IMR-90 (cell line): Measurements from ENCODE around the gene SLC38A4.

ENCODE experiments used
- CEBPB ChIP-seq: IDR thresholded peaks from 2 replicates; pipeline ENCODE4 v1.6.1; 2012; ENCODE audit warnings: low read depth, low read length, improper control_type of control experiment
- CHD1 ChIP-seq: IDR thresholded peaks from 2 replicates; pipeline ENCODE4 v1.6.1; 2012; ENCODE audit warnings: low read depth, low read length, improper control_type of control experiment
- MAFK ChIP-seq: IDR thresholded peaks from 2 replicates; pipeline ENCODE4 v1.6.1; 2012; ENCODE audit warnings: low read depth, low read length, improper control_type of control experiment
- NFE2L2 ChIP-seq: fragments of 150-350 bp; IDR thresholded peaks from 2 replicates; pipeline ENCODE4 v1.6.1; 2016; ENCODE audit warnings: low read depth, mild to moderate bottlenecking, low read length
- SMC3 ChIP-seq: fragments of 150-350 bp; IDR thresholded peaks from 2 replicates; pipeline ENCODE4 v1.6.1; 2016; ENCODE audit warnings: low read depth, mild to moderate bottlenecking, antibody characterized with exemption, low read length, moderate library complexity
- TF ChIP-seq, protein P1 (sequence below): conservative IDR thresholded peaks from 2 replicates; pipeline ENCODE4 v1.5.1; 2012; ENCODE audit warnings: mild to moderate bottlenecking, low read depth, low read length, improper control_type of control experiment

DNA sequence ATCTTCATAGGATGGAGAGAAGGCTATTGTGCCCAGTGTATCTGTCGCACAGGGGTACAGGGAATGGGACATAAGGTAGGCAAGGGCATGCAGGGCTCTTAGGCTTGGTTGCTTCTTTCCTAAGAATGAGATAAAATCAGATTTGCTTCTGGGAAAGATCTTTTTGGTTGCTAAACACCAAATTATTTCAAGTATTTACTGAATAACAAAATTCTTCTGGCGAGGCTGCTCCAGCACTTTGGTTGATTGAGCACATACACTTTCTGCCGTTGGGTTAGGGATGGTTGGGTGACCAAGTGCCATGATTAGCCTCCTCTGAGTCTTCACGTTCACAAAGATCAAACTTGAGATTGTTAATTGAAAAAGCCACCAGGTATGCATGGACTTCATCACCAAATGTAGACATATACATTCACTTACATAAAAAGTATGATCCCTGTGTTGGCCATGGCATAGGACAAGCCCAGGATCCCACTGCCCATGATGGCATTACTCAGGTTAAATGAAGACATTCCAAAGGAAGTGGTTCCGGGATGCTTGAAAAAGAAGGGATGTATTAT is 38.2 kb downstream of the SLC38A4 start:
- TF ChIP-seq, protein P1, sequence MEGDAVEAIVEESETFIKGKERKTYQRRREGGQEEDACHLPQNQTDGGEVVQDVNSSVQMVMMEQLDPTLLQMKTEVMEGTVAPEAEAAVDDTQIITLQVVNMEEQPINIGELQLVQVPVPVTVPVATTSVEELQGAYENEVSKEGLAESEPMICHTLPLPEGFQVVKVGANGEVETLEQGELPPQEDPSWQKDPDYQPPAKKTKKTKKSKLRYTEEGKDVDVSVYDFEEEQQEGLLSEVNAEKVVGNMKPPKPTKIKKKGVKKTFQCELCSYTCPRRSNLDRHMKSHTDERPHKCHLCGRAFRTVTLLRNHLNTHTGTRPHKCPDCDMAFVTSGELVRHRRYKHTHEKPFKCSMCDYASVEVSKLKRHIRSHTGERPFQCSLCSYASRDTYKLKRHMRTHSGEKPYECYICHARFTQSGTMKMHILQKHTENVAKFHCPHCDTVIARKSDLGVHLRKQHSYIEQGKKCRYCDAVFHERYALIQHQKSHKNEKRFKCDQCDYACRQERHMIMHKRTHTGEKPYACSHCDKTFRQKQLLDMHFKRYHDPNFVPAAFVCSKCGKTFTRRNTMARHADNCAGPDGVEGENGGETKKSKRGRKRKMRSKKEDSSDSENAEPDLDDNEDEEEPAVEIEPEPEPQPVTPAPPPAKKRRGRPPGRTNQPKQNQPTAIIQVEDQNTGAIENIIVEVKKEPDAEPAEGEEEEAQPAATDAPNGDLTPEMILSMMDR: no peak
- TF ChIP-seq SMC3 (no peak), CEBPB (no peak), CHD1 (no peak), NFE2L2 (no peak), MAFK (no peak)
